Right kidney (tissue), 1 donor: ENCODE results near the gene PSD.

ENCODE experiments used
- DNase-seq: peaks from one replicate; pipeline ENCODE4 v3.0.0-alpha.2; 2016

Gene PSD

GRCh38 chr10:102444851-102445250 is 26.3 kb upstream of the PSD start:
- no peak for DNase-seq

- no peak for DNase-seq
Observed at GRCh38 chr10:102438374-102438773, 19.8 kb upstream of the PSD start.

GRCh38 chr10:102437515-102437914 is 18.9 kb upstream of the PSD start:
- no peak for DNase-seq

- DNase-seq: no peak
Observed at GRCh38 chr10:102436312-102436711, 17.7 kb upstream of the PSD start.

GRCh38 chr10:102435529-102436233 is 17.1 kb upstream of the PSD start:
- DNase-seq: peak; percentile 56

GRCh38 chr10:102435133-102435497 is 16.5 kb upstream of the PSD start:
- DNase-seq: no peak

GRCh38 chr10:102434394-102435132 is 16.0 kb upstream of the PSD start:
- DNase-seq: peak; percentile 57

- DNase-seq: no peak
Observed at GRCh38 chr10:102433619-102434046, 15.0 kb upstream of the PSD start.

- peak; percentile 93 for DNase-seq
Observed at GRCh38 chr10:102432162-102432950, 13.8 kb upstream of the PSD start, which contains the start of gene CUEDC2. Gene CUEDC2, minus strand, starts transcription at chr10:102432574. Its CDS starts 7,386 bp downstream, at chr10:102425188.

- no peak for DNase-seq
Observed at GRCh38 chr10:102431452-102432124, 13.0 kb upstream of the PSD start.

GRCh38 chr10:102429468-102429867 is 10.9 kb upstream of the PSD start:
- DNase-seq: no peak

- DNase-seq: no peak
Observed at GRCh38 chr10:102426803-102427287, 8.3 kb upstream of the PSD start.

- DNase-seq: no peak
Observed at GRCh38 chr10:102425444-102425843, 6.9 kb upstream of the PSD start.

GRCh38 chr10:102424916-102425315 is 6.3 kb upstream of the PSD start:
- no peak for DNase-seq

GRCh38 chr10:102424145-102424544 is 5.6 kb upstream of the PSD start:
- DNase-seq: no peak

- DNase-seq: no peak
Observed at GRCh38 chr10:102423372-102423968, 4.9 kb upstream of the PSD start.

GRCh38 chr10:102422545-102423129 is 4.1 kb upstream of the PSD start:
- DNase-seq: peak; percentile 67

GRCh38 chr10:102421757-102422512 is 3.4 kb upstream of the PSD start:
- DNase-seq: no peak

- DNase-seq: peak; percentile 69
Observed at GRCh38 chr10:102421507-102421756, 2.8 kb upstream of the PSD start.

- DNase-seq: peak; percentile 98
Observed at GRCh38 chr10:102420714-102421506, 2.3 kb upstream of the PSD start, which contains the start of gene FBXL15. Gene FBXL15, plus strand, starts transcription at chr10:102420836. Its CDS starts 294 bp downstream, at chr10:102421130.
